Measurements from ENCODE around the gene PHKG2.

DNA sequence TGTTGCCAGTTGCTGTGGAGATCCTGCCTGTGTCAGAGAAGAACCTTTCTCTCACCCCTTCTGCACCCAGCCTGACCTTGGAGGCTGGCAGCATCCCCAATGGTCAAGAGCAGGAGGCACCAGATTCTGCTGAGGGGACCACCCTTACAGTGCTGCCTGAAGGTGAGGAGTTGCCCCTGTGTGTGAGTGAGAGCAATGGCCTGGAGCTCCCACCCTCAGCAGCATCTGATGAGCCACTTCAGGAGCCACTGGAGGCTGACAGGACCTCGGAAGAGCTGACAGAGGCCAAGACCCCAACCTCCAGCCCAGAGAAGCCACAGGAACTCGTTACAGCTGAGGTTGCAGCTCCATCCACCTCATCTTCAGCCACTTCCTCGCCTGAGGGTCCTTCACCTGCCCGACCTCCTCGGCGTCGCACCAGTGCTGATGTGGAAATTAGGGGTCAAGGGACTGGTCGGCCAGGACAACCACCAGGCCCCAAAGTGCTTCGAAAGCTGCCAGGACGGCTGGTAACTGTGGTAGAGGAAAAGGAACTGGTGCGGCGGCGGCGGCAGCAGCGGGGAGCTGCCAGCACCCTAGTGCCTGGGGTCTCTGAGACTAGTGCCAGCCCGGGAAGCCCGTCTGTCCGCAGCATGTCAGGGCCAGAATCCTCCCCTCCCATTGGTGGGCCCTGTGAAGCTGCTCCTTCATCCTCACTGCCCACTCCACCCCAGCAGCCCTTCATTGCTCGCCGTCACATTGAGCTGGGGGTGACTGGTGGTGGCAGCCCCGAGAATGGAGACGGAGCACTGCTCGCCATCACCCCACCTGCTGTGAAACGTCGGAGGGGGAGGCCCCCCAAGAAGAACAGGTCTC lies 10.2 kb upstream of the PHKG2 start:
- TF ChIP-seq, protein P1, sequence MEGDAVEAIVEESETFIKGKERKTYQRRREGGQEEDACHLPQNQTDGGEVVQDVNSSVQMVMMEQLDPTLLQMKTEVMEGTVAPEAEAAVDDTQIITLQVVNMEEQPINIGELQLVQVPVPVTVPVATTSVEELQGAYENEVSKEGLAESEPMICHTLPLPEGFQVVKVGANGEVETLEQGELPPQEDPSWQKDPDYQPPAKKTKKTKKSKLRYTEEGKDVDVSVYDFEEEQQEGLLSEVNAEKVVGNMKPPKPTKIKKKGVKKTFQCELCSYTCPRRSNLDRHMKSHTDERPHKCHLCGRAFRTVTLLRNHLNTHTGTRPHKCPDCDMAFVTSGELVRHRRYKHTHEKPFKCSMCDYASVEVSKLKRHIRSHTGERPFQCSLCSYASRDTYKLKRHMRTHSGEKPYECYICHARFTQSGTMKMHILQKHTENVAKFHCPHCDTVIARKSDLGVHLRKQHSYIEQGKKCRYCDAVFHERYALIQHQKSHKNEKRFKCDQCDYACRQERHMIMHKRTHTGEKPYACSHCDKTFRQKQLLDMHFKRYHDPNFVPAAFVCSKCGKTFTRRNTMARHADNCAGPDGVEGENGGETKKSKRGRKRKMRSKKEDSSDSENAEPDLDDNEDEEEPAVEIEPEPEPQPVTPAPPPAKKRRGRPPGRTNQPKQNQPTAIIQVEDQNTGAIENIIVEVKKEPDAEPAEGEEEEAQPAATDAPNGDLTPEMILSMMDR (IDR thresholded peaks at IDR 0.05; ENCODE audit: low read depth, low read length): no peak
- no peak for TF ChIP-seq POLR2A (IDR thresholded peaks at IDR 0.05; ENCODE audit: extremely low read depth, insufficient read length)
- TF ChIP-seq, protein P2, sequence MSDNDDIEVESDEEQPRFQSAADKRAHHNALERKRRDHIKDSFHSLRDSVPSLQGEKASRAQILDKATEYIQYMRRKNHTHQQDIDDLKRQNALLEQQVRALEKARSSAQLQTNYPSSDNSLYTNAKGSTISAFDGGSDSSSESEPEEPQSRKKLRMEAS (IDR thresholded peaks at IDR 0.05; ENCODE audit: low read depth, low read length): no peak
- no peak for TF ChIP-seq MYC (IDR thresholded peaks at IDR 0.05; ENCODE audit: low read depth, low read length)

Measured in NB4 (cell line).